Mesodermal cell (in vitro differentiated cells): ENCODE results near the gene SLIT3.
A peak's percentile ranks its signal among the peaks of the same experiment; 100 is the strongest.

ENCODE experiments used
- H3K27ac ChIP-seq: 2 replicates; pipeline ENCODE4 v1.7.0; 2013; ENCODE audit warnings: mild to moderate bottlenecking, low read depth, low read length, moderate library complexity; ENCODE audit not compliant: severe bottlenecking
- H3K36me3 ChIP-seq: 2 replicates; pipeline ENCODE4 v1.7.1; 2013; ENCODE audit warnings: mild to moderate bottlenecking, low read length, moderate library complexity; ENCODE audit not compliant: control insufficient read depth, insufficient read depth
- H3K4me1 ChIP-seq: one replicate; pipeline ENCODE4 v1.7.1; 2013; ENCODE audit warnings: mild to moderate bottlenecking, low read length; ENCODE audit not compliant: insufficient read depth, control insufficient read depth, poor library complexity, severe bottlenecking
- H3K4me3 ChIP-seq: 2 replicates; pipeline ENCODE4 v1.7.0; 2013; ENCODE audit warnings: low read length, control low read depth, mild to moderate bottlenecking; ENCODE audit not compliant: insufficient read depth, poor library complexity, severe bottlenecking; ENCODE audit errors: extremely low read depth
- H3K9me3 ChIP-seq: 2 replicates; pipeline ENCODE4 v1.7.1; 2013; ENCODE audit warnings: mild to moderate bottlenecking, low read length, moderate library complexity; ENCODE audit not compliant: control insufficient read depth
- WGBS, 2 experiments: methylation state at CpG; one replicate each; pipeline ENCODE4 v1.1.5; 2013; ENCODE audit warnings: missing lambda C conversion rate in 2 of 2; ENCODE audit not compliant: insufficient coverage in 2 of 2; 5-methylcytosine and 5-hydroxymethylcytosine counted together

Gene SLIT3

GRCh38 chr5:168851902-168852321, 449.0 kb downstream of the SLIT3 start:
- H3K4me3 ChIP-seq = no peak overlapping the region
- H3K36me3 ChIP-seq = no peaks in the 10 kb centered on the region
- no peaks in the 10 kb centered on the region for H3K9me3 ChIP-seq
- peaks cover 11% of the 10 kb centered on the region for H3K4me1 ChIP-seq
- whole genome bisulfite sequencing, 2 experiments = 58 to 73% methylated on average over 2 of the region's 7 CpGs
- peak overlapping the region; percentile 87 for H3K27ac ChIP-seq

- Histone ChIP-seq H3K4me3 (no peak overlapping the region), H3K36me3 (no peaks in the 10 kb centered on the region), H3K4me1 (peaks cover 11% of the 10 kb centered on the region), H3K9me3 (no peaks in the 10 kb centered on the region), H3K27ac (no peak overlapping the region)
- WGBS, 2 experiments = 86 to 100% methylated on average over 3 to 4 of the region's 5 CpGs
Measured at GRCh38 chr5:168850683-168851082, 450.3 kb downstream of the SLIT3 start.

GRCh38 chr5:168848569-168848968, 452.4 kb downstream of the SLIT3 start:
- WGBS, 2 experiments = 87 to 100% methylated on average over 1 to 3 of the region's 8 CpGs
- Histone ChIP-seq H3K4me1 (peaks cover 11% of the 10 kb centered on the region), H3K4me3 (no peak overlapping the region), H3K36me3 (no peaks in the 10 kb centered on the region), H3K9me3 (no peaks in the 10 kb centered on the region), H3K27ac (no peak overlapping the region)

- peaks cover 11% of the 10 kb centered on the region for H3K4me1 ChIP-seq
- 83 to 95% methylated on average over 7 to 9 of the region's 10 CpGs for WGBS, 2 experiments
- H3K4me3 ChIP-seq = no peak overlapping the region
- no peak overlapping the region for H3K27ac ChIP-seq
- no peaks in the 10 kb centered on the region for H3K9me3 ChIP-seq
- H3K36me3 ChIP-seq = no peaks in the 10 kb centered on the region
Measured at GRCh38 chr5:168847511-168848073, 453.3 kb downstream of the SLIT3 start.

- Histone ChIP-seq H3K27ac (no peak overlapping the region), H3K4me3 (no peak overlapping the region), H3K9me3 (no peaks in the 10 kb centered on the region), H3K36me3 (no peaks in the 10 kb centered on the region), H3K4me1 (no peaks in the 10 kb centered on the region)
- WGBS, 2 experiments = 81 to 83% methylated on average over 6 of the region's 8 CpGs
Measured at GRCh38 chr5:168844922-168845296, 456.0 kb downstream of the SLIT3 start.

GRCh38 chr5:168844016-168844921, 456.7 kb downstream of the SLIT3 start:
- Histone ChIP-seq H3K4me1 (no peaks in the 10 kb centered on the region), H3K27ac (no peak overlapping the region)

GRCh38 chr5:168843277-168844015, 457.5 kb downstream of the SLIT3 start:
- H3K36me3 ChIP-seq = no peaks in the 10 kb centered on the region
- no peaks in the 10 kb centered on the region for H3K4me1 ChIP-seq
- H3K4me3 ChIP-seq = no peak overlapping the region
- WGBS, 2 experiments = 90 to 97% methylated on average over 2 to 5 of the region's 7 CpGs
- H3K27ac ChIP-seq = no peak overlapping the region
- H3K9me3 ChIP-seq = no peaks in the 10 kb centered on the region

More at GRCh38 chr5:168844016-168844921, 456.7 kb downstream of the SLIT3 start:
- WGBS, 2 experiments = 85 to 93% methylated on average over 15 to 20 of the region's 25 CpGs
- Histone ChIP-seq H3K9me3 (no peaks in the 10 kb centered on the region), H3K36me3 (no peaks in the 10 kb centered on the region), H3K4me3 (no peak overlapping the region)

- Histone ChIP-seq H3K27ac (no peak overlapping the region), H3K36me3 (no peaks in the 10 kb centered on the region), H3K4me3 (no peak overlapping the region), H3K9me3 (no peaks in the 10 kb centered on the region), H3K4me1 (no peaks in the 10 kb centered on the region)
- WGBS, 2 experiments = 87% methylated on average over 6 to 7 of the region's 9 CpGs
Measured at GRCh38 chr5:168842571-168843205, 458.3 kb downstream of the SLIT3 start.

GRCh38 chr5:168837852-168838251, 463.1 kb downstream of the SLIT3 start:
- no peaks in the 10 kb centered on the region for H3K9me3 ChIP-seq
- WGBS, 2 experiments = 44% methylated on average over 2 of the region's 3 CpGs
- H3K27ac ChIP-seq = no peak overlapping the region
- H3K36me3 ChIP-seq = no peaks in the 10 kb centered on the region
- peaks cover 9% of the 10 kb centered on the region for H3K4me1 ChIP-seq
- H3K4me3 ChIP-seq = no peak overlapping the region

- Histone ChIP-seq H3K4me3 (no peak overlapping the region), H3K27ac (no peak overlapping the region), H3K4me1 (peaks cover 9% of the 10 kb centered on the region), H3K36me3 (no peaks in the 10 kb centered on the region), H3K9me3 (no peaks in the 10 kb centered on the region)
- 79 to 86% methylated on average over 5 to 6 of the region's 7 CpGs for WGBS, 2 experiments
Measured at GRCh38 chr5:168836603-168837231, 464.2 kb downstream of the SLIT3 start.
